Ishikawa (cell line): ENCODE results near the gene CPPED1.

Experiments
- CREB1 ChIP-seq: IDR thresholded peaks from 2 replicates; pipeline ENCODE4 v1.6.1; 2012; ENCODE audit warnings: low read depth
- MAX ChIP-seq: IDR thresholded peaks from 2 replicates; pipeline ENCODE4 v1.6.1; 2012
- RAD21 ChIP-seq: IDR thresholded peaks from 2 replicates; pipeline ENCODE4 v1.6.1; 2012; ENCODE audit warnings: low read depth
- REST ChIP-seq: IDR thresholded peaks from 2 replicates; pipeline ENCODE4 v1.6.1; 2012; ENCODE audit warnings: low read depth, mild to moderate bottlenecking
- TAF1 ChIP-seq: IDR thresholded peaks from 2 replicates; pipeline ENCODE4 v1.6.1; 2012; ENCODE audit warnings: low read depth, mild to moderate bottlenecking
- TEAD4 ChIP-seq: IDR thresholded peaks from 2 replicates; pipeline ENCODE4 v1.6.1; 2012
- YY1 ChIP-seq: IDR thresholded peaks from 2 replicates; pipeline ENCODE4 v1.6.1; 2012; ENCODE audit warnings: low read depth
- ZBTB7A ChIP-seq: IDR thresholded peaks from 2 replicates; pipeline ENCODE4 v1.6.1; 2012; ENCODE audit warnings: low read depth

Gene CPPED1

GRCh38 chr16:12609937-12610699 lies 193.6 kb downstream of the CPPED1 start:
- no peak for TF ChIP-seq CREB1
- TF ChIP-seq TEAD4 = no peak
- TF ChIP-seq MAX = no peak
- TF ChIP-seq RAD21 = no peak
- TF ChIP-seq REST = no peak
- TF ChIP-seq YY1 = no peak
- no peak for TF ChIP-seq ZBTB7A
- no peak for TF ChIP-seq TAF1
